ENCODE measurements around the gene RABGAP1L.

- no peak for TF ChIP-seq SPI1 (IDR thresholded peaks at IDR 0.05; ENCODE audit: low read depth, low read length)
- TF ChIP-seq POLR2A (IDR thresholded peaks at IDR 0.05; ENCODE audit: low read depth, low read length) = no peak
- TF ChIP-seq POLR2AphosphoS5 (IDR thresholded peaks at IDR 0.05; ENCODE audit: low read depth, low read length) = no peak
- TF ChIP-seq TAF1 (IDR thresholded peaks at IDR 0.05; ENCODE audit: low read depth, low read length) = no peak
Observed at GRCh38 chr1:174743654-174744561, 584.6 kb downstream of the RABGAP1L start.
